ENCODE results near the gene MCMBP.
"Not testable (repeated sequence)": the region's sequence is repeated elsewhere in the genome, so short reads cannot be mapped to it uniquely, and the experiment has no call there.

Gene MCMBP

GRCh38 chr10:119872610-119872859 lies at the start of gene MCMBP:
TSS of gene MCMBP (minus strand) at chr10:119872843. CDS start at chr10:119872584, 259 bp downstream.
- no peak for DNase-seq

GRCh38 chr10:119919826-119920225 lies 47.2 kb upstream of the MCMBP start:
- no peak for DNase-seq

- DNase-seq, result no peak
These were observed 46.6 kb upstream of the MCMBP start for GRCh38 chr10:119919271-119919670.

- DNase-seq, result peak in 1 of 2 experiments; percentile 3
These were observed 45.1 kb upstream of the MCMBP start for GRCh38 chr10:119917777-119918176.

GRCh38 chr10:119910689-119911088 lies 38.0 kb upstream of the MCMBP start:
- DNase-seq, result no peak

GRCh38 chr10:119908166-119908565 lies 35.5 kb upstream of the MCMBP start:
- DNase-seq, result no peak

GRCh38 chr10:119907695-119908094 lies 35.1 kb upstream of the MCMBP start:
- not testable (repeated sequence) for DNase-seq

GRCh38 chr10:119903946-119904666 lies 31.5 kb upstream of the MCMBP start:
- DNase-seq, result no peak

GRCh38 chr10:119898577-119898976 lies 25.9 kb upstream of the MCMBP start:
- no peak for DNase-seq

GRCh38 chr10:119896937-119897770 lies 24.5 kb upstream of the MCMBP start:
- DNase-seq, result no peak

GRCh38 chr10:119896061-119896655 lies 23.5 kb upstream of the MCMBP start:
- DNase-seq, result peak; percentile 69 to 83

- no peak for DNase-seq
These were observed 21.3 kb upstream of the MCMBP start for GRCh38 chr10:119893845-119894427.

- DNase-seq, result no peak
These were observed 20.4 kb upstream of the MCMBP start for GRCh38 chr10:119893074-119893473.

GRCh38 chr10:119892188-119893065 lies 19.8 kb upstream of the MCMBP start, which contains the start of gene SEC23IP:
TSS of gene SEC23IP (plus strand) at chr10:119892730. CDS start at chr10:119892783, 53 bp downstream.
- peak; percentile 91 to 94 for DNase-seq

- not testable (repeated sequence) for DNase-seq
These were observed 19.2 kb upstream of the MCMBP start for GRCh38 chr10:119891849-119892187.

GRCh38 chr10:119890307-119890706 lies 17.7 kb upstream of the MCMBP start:
- DNase-seq, result not testable (repeated sequence)

GRCh38 chr10:119889201-119889600 lies 16.6 kb upstream of the MCMBP start:
- DNase-seq, result peak; percentile 13 to 14

- peak in 1 of 2 experiments; percentile 16 for DNase-seq
These were observed 16.1 kb upstream of the MCMBP start for GRCh38 chr10:119888715-119889114.

- DNase-seq, result not testable (repeated sequence)
These were observed 13.4 kb upstream of the MCMBP start for GRCh38 chr10:119886070-119886469.

GRCh38 chr10:119883901-119884611 lies 11.4 kb upstream of the MCMBP start:
- DNase-seq, result not testable (repeated sequence)

- DNase-seq, result no peak
These were observed 5.9 kb upstream of the MCMBP start for GRCh38 chr10:119878524-119878923.

All from AML-193 (cell line).